GM12878 (cell line): ENCODE data around the gene FAM53B. TPM values are rescaled to one million over a fixed set of nuclear protein-coding genes. Genes with fewer than 3 reads are reported as not detected.

Experiments used
- ATAC-seq: fragments of 200-7000 bp; cut with Tn5 transposase; 3 replicates; pipeline ENCODE4 v1.9.1; 2020; ENCODE audit warnings: mild to moderate bottlenecking, moderate library complexity
- BruUV-seq: library from RNA; stranded (reverse); fragments of 400-500 nt; replicated peaks from 2 replicates; lab custom pipeline; 2021; lab: Mats Ljungman, UMichigan
- CTCF ChIA-PET: fragments of 300-600 bp; sonication (Branson Sonifier 250); formaldehyde crosslinking; extraction: SDS; loops from one replicate; lab custom pipeline; 2021; ENCODE audit warnings: inconsistent platforms; lab: Yijun Ruan, JAX
- POLR2A ChIA-PET: fragments of 350-600 bp; formaldehyde crosslinking; extraction: SDS; loops from one replicate; lab custom pipeline; 2021; ENCODE audit warnings: inconsistent platforms; lab: Charles Lee
- RAD21 ChIA-PET: fragments of 300-600 bp; sonication (Branson Sonifier 250); formaldehyde crosslinking; loops from one replicate; lab custom pipeline; 2023; ENCODE audit warnings: antibody characterized with exemption; ENCODE audit not compliant: unreplicated experiment; lab: Charles Lee
- SMC1A ChIA-PET: fragments of 300-600 bp; sonication (Branson Sonifier 250); formaldehyde crosslinking; loops from one replicate; lab custom pipeline; 2023; ENCODE audit not compliant: unreplicated experiment, uncharacterized antibody; lab: Charles Lee
- DNase-seq: peaks from one replicate; pipeline ENCODE4 v3.0.0-alpha.2; 2011; ENCODE audit warnings: low read depth, low spot score
- FAIRE-seq: peaks from 3 replicates; lab custom pipeline; 2011; peaks lifted over from hg19 to GRCh38; lab: Jason Lieb, UNC
- H2AFZ ChIP-seq: 2 replicates; pipeline ENCODE4 v1.6.0; 2011; ENCODE audit warnings: low read depth, low read length, control low read depth; ENCODE audit not compliant: control insufficient read depth
- H3K27ac ChIP-seq: 2 replicates; pipeline ENCODE4 v1.5.1; 2011; ENCODE audit warnings: control low read depth; ENCODE audit not compliant: control insufficient read depth, insufficient read depth
- H3K27me3 ChIP-seq, 2 experiments: replicated peaks in 1 of 2; 2 replicates each; pipeline versions ENCODE4 v1.6.0 to v1.6.1; 2011; ENCODE audit warnings: low read length in 1 of 2; ENCODE audit not compliant: control insufficient read depth in 2 of 2, insufficient read depth in 2 of 2
- H3K36me3 ChIP-seq, 2 experiments: 2 replicates each; pipeline ENCODE4 v1.5.1; 2011; ENCODE audit warnings: low read length in 1 of 2; ENCODE audit not compliant: control insufficient read depth in 2 of 2, insufficient read depth in 2 of 2
- H3K4me1 ChIP-seq: 2 replicates; pipeline ENCODE4 v1.6.1; 2011; ENCODE audit warnings: mild to moderate bottlenecking, low read length, moderate library complexity, mixed read lengths; ENCODE audit not compliant: control insufficient read depth, insufficient read depth
- H3K4me2 ChIP-seq: 2 replicates; pipeline ENCODE4 v1.6.0; 2011; ENCODE audit warnings: control low read depth; ENCODE audit not compliant: control insufficient read depth, insufficient read depth
- H3K4me3 ChIP-seq: fragments of 200-600 bp; sonication (generic); 2 replicates; pipeline ENCODE4 v1.5.1; 2016
- H3K79me2 ChIP-seq: 2 replicates; pipeline ENCODE4 v1.6.0; 2011; ENCODE audit warnings: low read length; ENCODE audit not compliant: control insufficient read depth, insufficient read depth
- H3K9ac ChIP-seq: 2 replicates; pipeline ENCODE4 v1.8.0; 2011; ENCODE audit warnings: low read length, control low read depth, mixed read lengths; ENCODE audit not compliant: control insufficient read depth, insufficient read depth
- H3K9me3 ChIP-seq: replicated peaks from 3 replicates; pipeline ENCODE4 v1.5.1; 2011; ENCODE audit warnings: mild to moderate bottlenecking, low read length; ENCODE audit not compliant: control insufficient read depth, insufficient read depth
- H4K20me1 ChIP-seq: 2 replicates; pipeline ENCODE4 v1.6.0; 2011; ENCODE audit not compliant: control insufficient read depth, insufficient read depth
- KAT2A ChIP-seq: conservative IDR thresholded peaks from 2 replicates; pipeline ENCODE4 v1.6.1; 2011; ENCODE audit warnings: low read depth, low read length; ENCODE audit not compliant: control insufficient read depth
- MTA2 ChIP-seq: fragments of 450-650 bp; IDR thresholded peaks from 2 replicates; pipeline ENCODE4 v1.6.1; 2016; ENCODE audit warnings: low read depth, mild to moderate bottlenecking, moderate library complexity
- NFYA ChIP-seq: IDR thresholded peaks from 2 replicates; pipeline ENCODE4 v1.6.1; 2011; ENCODE audit warnings: low read depth, mild to moderate bottlenecking, low read length, improper control_type of control experiment, borderline replicate concordance
- NFYB ChIP-seq: IDR thresholded peaks from 2 replicates; pipeline ENCODE4 v1.6.1; 2011; ENCODE audit warnings: low read depth, mild to moderate bottlenecking, low read length, improper control_type of control experiment, moderate library complexity; ENCODE audit not compliant: insufficient read depth
- RB1 ChIP-seq: fragments of 450-650 bp; formaldehyde crosslinking; IDR thresholded peaks from 2 replicates; pipeline ENCODE4 v1.6.1; 2017; ENCODE audit warnings: mild to moderate bottlenecking, borderline replicate concordance
- SMAD5 ChIP-seq: IDR thresholded peaks from 2 replicates; pipeline ENCODE4 v1.6.1; 2016; ENCODE audit warnings: antibody characterized with exemption, low read depth
- YBX1 ChIP-seq: fragments of 450-650 bp; IDR thresholded peaks from 2 replicates; pipeline ENCODE4 v1.6.1; 2016; ENCODE audit warnings: antibody characterized with exemption
- ZNF217 ChIP-seq: fragments of 450-650 bp; IDR thresholded peaks from 2 replicates; pipeline ENCODE4 v1.6.1; 2017; ENCODE audit warnings: antibody characterized with exemption, mild to moderate bottlenecking
- WGBS: methylation state at CpG from one replicate; pipeline ENCODE4 v1.1.6; 2016; ENCODE audit warnings: low lambda C conversion rate; ENCODE audit not compliant: insufficient replicate concordance, insufficient coverage; ENCODE audit errors: missing lambda C conversion rate; 5-methylcytosine and 5-hydroxymethylcytosine counted together
- in situ Hi-C: fragments of 300-500 bp; cut with MboI; formaldehyde crosslinking; loops from 9 replicates; pipeline ENCODE4 v1.14.3; 2018; ENCODE audit warnings: mixed read lengths
- intact Hi-C: fragments of 100-400 bp; cut with micrococcal nuclease; formaldehyde crosslinking; loops from one replicate; pipeline ENCODE4 v1.14.2; 2022; ENCODE audit not compliant: unreplicated experiment
- polyA plus RNA-seq, 11 experiments: library from polyadenylated mRNA; depleted of rRNA in 4 of 11; unstranded in 6 of 11; stranded (reverse) in 5 of 11; fragments of >200 nt; fragmentation: Nextera tagmentation in 4 of 11; fragmentation: Illumina TruSeq in 1 of 11; extraction: Ambion mirVana in 4 of 11; extraction: Trizol in 1 of 11; gene quantifications; 1 replicate in 1 of 11; 2 replicates in 10 of 11; pipeline versions ENCODE4 v1.2.1 to v1.2.3, GENCODE V29; 2011 to 2016; ENCODE audit warnings: inconsistent platforms in 2 of 11, missing spikeins in 2 of 11, low read depth in 1 of 11
- total RNA-seq, 4 experiments: library from RNA; depleted of rRNA in 3 of 4; stranded (reverse); fragments of >200 nt in 3 of 4; fragmentation: Illumina TruSeq in 1 of 4; extraction: Trizol in 1 of 4; gene quantifications; 2 replicates each; pipeline versions ENCODE4 v1.2.1 to v1.2.3, GENCODE V29; 2013 to 2021
- TF ChIP-seq, protein P1 (sequence below): IDR thresholded peaks from 2 replicates; pipeline ENCODE4 v1.6.1; 2012; ENCODE audit warnings: low read length, inconsistent platforms
- TF ChIP-seq, protein P2 (sequence below): fragments of 450-650 bp; IDR thresholded peaks from 2 replicates; pipeline ENCODE4 v1.6.1; 2016; ENCODE audit warnings: mild to moderate bottlenecking
- TF ChIP-seq, protein P3 (sequence below): fragments of 450-650 bp; IDR thresholded peaks from 2 replicates; pipeline ENCODE4 v1.6.1; 2017; ENCODE audit warnings: antibody characterized with exemption, mild to moderate bottlenecking, moderate library complexity
- TF ChIP-seq, protein P4 (sequence below): fragments of 450-650 bp; formaldehyde crosslinking; IDR thresholded peaks from 2 replicates; pipeline ENCODE4 v1.5.0; 2022; ENCODE audit warnings: mild to moderate bottlenecking, missing genetic modification characterization
- TF ChIP-seq, protein P5 (sequence below): IDR thresholded peaks from 2 replicates; pipeline ENCODE4 v1.6.1; 2012; ENCODE audit warnings: low read depth, low read length, improper control_type of control experiment

FAM53B gene
- total and polyA plus RNA-seq, 10 of the 15 experiments (the other 5 are each of a cell fraction or from before 2014, with no cell fraction given) = 0.05 to 26.3 (median 8.1) TPM

DNA sequence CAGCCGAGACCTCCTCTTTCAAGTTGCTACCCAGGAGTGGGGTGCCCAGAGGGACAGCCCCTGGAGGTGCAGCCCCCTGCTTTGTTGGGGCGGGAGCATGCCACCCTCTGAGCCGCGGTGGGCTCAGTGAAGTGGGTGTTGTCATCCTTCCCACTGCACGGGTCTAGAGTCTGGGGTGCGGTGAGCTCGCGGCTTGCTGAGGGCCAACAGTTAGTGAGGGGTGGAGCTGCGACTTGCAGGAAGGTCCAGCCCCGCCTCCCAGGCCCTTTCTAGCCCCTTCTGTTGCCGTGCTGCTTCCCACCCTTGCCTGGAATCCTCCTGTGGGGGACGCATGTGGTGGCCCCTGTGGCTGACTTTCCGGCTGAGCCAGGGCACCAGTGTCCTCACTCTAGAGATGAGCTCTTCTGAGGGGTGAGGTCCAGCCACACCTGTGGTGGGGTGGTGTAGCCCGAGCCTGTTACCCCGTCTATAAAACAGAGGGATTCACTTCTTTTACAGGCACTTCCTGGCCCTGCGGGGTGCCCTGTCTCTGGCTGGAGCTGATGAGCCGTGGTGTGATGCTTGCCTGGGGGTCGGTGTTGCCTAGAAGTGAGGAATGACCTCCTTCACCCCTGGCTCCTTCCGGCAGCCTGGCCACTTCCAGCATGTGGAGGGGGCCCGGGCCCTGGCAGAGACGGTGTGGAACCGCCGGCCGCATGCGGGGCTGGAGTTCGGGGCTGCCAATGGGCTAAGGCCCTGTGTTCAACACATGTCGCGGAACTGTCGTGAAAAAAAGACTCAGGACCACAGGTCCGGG lies 127.9 kb downstream of the FAM53B start:
- Histone ChIP-seq H3K4me2 (no peak overlapping the region), H4K20me1 (no peaks in the 10 kb centered on the region), H3K9ac (no peak overlapping the region), H3K4me1 (peaks cover 70% of the 10 kb centered on the region), H3K9me3 (no peaks in the 10 kb centered on the region), H3K36me3 (peaks cover 0 to 7% of the 10 kb centered on the region in 2 experiments; a peak in 2 of 4 replicates), H3K27me3 (no peaks in the 10 kb centered on the region), H2AFZ (no peak overlapping the region), H3K27ac (no peak overlapping the region), H3K79me2 (no peaks in the 10 kb centered on the region), H3K4me3 (no peak overlapping the region)
- 94% methylated on average over 27 of the region's 30 CpGs for WGBS
- BruUV-seq = no TSS peak
- DNase-seq = no peak
- in situ Hi-C loops = no loop called here
- intact Hi-C loops = no loop called here
- FAIRE-seq = no peak
- ChIA-PET RAD21 (interaction anchor here (1.7 kb wide), 1 partner anchor 125 kb away, joined by 4 read pairs; no protein-coding TSS in a partner anchor), POLR2A (interaction anchor here (0.7 kb wide), 1 partner anchor 57 kb away, joined by 3 read pairs; no protein-coding TSS in a partner anchor), CTCF (no interaction called here), SMC1A (interaction anchor here (1.0 kb wide), 1 partner anchor 81 kb away, joined by 3 read pairs; no protein-coding TSS in a partner anchor)
- ATAC-seq = no peak
- TF ChIP-seq, protein P1, sequence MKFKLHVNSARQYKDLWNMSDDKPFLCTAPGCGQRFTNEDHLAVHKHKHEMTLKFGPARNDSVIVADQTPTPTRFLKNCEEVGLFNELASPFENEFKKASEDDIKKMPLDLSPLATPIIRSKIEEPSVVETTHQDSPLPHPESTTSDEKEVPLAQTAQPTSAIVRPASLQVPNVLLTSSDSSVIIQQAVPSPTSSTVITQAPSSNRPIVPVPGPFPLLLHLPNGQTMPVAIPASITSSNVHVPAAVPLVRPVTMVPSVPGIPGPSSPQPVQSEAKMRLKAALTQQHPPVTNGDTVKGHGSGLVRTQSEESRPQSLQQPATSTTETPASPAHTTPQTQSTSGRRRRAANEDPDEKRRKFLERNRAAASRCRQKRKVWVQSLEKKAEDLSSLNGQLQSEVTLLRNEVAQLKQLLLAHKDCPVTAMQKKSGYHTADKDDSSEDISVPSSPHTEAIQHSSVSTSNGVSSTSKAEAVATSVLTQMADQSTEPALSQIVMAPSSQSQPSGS = no peak
- TF ChIP-seq KAT2A = no peak
- no peak for TF ChIP-seq SMAD5
- TF ChIP-seq YBX1 = no peak
- TF ChIP-seq RB1 = no peak
- TF ChIP-seq, protein P2, sequence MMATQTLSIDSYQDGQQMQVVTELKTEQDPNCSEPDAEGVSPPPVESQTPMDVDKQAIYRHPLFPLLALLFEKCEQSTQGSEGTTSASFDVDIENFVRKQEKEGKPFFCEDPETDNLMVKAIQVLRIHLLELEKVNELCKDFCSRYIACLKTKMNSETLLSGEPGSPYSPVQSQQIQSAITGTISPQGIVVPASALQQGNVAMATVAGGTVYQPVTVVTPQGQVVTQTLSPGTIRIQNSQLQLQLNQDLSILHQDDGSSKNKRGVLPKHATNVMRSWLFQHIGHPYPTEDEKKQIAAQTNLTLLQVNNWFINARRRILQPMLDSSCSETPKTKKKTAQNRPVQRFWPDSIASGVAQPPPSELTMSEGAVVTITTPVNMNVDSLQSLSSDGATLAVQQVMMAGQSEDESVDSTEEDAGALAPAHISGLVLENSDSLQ = no peak
- TF ChIP-seq, protein P3, sequence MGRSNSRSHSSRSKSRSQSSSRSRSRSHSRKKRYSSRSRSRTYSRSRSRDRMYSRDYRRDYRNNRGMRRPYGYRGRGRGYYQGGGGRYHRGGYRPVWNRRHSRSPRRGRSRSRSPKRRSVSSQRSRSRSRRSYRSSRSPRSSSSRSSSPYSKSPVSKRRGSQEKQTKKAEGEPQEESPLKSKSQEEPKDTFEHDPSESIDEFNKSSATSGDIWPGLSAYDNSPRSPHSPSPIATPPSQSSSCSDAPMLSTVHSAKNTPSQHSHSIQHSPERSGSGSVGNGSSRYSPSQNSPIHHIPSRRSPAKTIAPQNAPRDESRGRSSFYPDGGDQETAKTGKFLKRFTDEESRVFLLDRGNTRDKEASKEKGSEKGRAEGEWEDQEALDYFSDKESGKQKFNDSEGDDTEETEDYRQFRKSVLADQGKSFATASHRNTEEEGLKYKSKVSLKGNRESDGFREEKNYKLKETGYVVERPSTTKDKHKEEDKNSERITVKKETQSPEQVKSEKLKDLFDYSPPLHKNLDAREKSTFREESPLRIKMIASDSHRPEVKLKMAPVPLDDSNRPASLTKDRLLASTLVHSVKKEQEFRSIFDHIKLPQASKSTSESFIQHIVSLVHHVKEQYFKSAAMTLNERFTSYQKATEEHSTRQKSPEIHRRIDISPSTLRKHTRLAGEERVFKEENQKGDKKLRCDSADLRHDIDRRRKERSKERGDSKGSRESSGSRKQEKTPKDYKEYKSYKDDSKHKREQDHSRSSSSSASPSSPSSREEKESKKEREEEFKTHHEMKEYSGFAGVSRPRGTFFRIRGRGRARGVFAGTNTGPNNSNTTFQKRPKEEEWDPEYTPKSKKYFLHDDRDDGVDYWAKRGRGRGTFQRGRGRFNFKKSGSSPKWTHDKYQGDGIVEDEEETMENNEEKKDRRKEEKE = no peak
- no peak for TF ChIP-seq ZNF217
- TF ChIP-seq, protein P4, sequence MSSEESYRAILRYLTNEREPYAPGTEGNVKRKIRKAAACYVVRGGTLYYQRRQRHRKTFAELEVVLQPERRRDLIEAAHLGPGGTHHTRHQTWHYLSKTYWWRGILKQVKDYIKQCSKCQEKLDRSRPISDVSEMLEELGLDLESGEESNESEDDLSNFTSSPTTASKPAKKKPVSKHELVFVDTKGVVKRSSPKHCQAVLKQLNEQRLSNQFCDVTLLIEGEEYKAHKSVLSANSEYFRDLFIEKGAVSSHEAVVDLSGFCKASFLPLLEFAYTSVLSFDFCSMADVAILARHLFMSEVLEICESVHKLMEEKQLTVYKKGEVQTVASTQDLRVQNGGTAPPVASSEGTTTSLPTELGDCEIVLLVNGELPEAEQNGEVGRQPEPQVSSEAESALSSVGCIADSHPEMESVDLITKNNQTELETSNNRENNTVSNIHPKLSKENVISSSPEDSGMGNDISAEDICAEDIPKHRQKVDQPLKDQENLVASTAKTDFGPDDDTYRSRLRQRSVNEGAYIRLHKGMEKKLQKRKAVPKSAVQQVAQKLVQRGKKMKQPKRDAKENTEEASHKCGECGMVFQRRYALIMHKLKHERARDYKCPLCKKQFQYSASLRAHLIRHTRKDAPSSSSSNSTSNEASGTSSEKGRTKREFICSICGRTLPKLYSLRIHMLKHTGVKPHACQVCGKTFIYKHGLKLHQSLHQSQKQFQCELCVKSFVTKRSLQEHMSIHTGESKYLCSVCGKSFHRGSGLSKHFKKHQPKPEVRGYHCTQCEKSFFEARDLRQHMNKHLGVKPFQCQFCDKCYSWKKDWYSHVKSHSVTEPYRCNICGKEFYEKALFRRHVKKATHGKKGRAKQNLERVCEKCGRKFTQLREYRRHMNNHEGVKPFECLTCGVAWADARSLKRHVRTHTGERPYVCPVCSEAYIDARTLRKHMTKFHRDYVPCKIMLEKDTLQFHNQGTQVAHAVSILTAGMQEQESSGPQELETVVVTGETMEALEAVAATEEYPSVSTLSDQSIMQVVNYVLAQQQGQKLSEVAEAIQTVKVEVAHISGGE (CRISPR knock-in tag) = no peak
- TF ChIP-seq MTA2 = no peak
- no peak for TF ChIP-seq NFYA
- TF ChIP-seq, protein P5, sequence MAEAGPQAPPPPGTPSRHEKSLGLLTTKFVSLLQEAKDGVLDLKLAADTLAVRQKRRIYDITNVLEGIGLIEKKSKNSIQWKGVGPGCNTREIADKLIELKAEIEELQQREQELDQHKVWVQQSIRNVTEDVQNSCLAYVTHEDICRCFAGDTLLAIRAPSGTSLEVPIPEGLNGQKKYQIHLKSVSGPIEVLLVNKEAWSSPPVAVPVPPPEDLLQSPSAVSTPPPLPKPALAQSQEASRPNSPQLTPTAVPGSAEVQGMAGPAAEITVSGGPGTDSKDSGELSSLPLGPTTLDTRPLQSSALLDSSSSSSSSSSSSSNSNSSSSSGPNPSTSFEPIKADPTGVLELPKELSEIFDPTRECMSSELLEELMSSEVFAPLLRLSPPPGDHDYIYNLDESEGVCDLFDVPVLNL = no peak
- no peak for TF ChIP-seq NFYB
